Keratinocyte (primary cell): ENCODE measurements around the gene ZNF320. TPM values are rescaled to one million over a fixed set of nuclear protein-coding genes. Genes with fewer than 3 reads are reported as not detected.
A peak's percentile ranks its signal among the peaks of the same experiment; 100 is the strongest.

Source experiments
- DNase-seq: peaks from one replicate; pipeline ENCODE4 v3.0.0-alpha.2; 2011; ENCODE audit warnings: low read depth, missing footprints, low spot score
- FAIRE-seq: peaks from 2 replicates; lab custom pipeline; 2011; peaks lifted over from hg19 to GRCh38; lab: Jason Lieb, UNC
- H2AFZ ChIP-seq: 2 replicates; pipeline ENCODE4 v1.6.0; 2012; ENCODE audit warnings: low read length, control low read depth, inconsistent platforms; ENCODE audit not compliant: control insufficient read depth
- H3K27ac ChIP-seq: 2 replicates; pipeline ENCODE4 v1.5.1; 2011; ENCODE audit warnings: low read length; ENCODE audit not compliant: control insufficient read depth, insufficient read depth
- H3K27me3 ChIP-seq: 3 replicates; pipeline ENCODE4 v1.6.0; 2011; ENCODE audit warnings: low read length; ENCODE audit not compliant: control insufficient read depth, insufficient read depth; ENCODE audit errors: extremely low read depth
- H3K36me3 ChIP-seq, 2 experiments: 2 replicates in 1 of 2; 3 replicates in 1 of 2; pipeline ENCODE4 v1.5.1; 2011; ENCODE audit warnings: low read length in 2 of 2, mild to moderate bottlenecking in 1 of 2; ENCODE audit not compliant: control insufficient read depth in 2 of 2, insufficient read depth in 2 of 2; ENCODE audit errors: extremely low read depth in 1 of 2
- H3K4me1 ChIP-seq: 3 replicates; pipeline ENCODE4 v1.5.1; 2011; ENCODE audit warnings: low read length; ENCODE audit not compliant: control insufficient read depth, insufficient read depth; ENCODE audit errors: extremely low read depth
- H3K4me2 ChIP-seq: 3 replicates; pipeline ENCODE4 v1.6.0; 2011; ENCODE audit warnings: low read depth, low read length; ENCODE audit not compliant: control insufficient read depth, insufficient read depth; ENCODE audit errors: extremely low read depth
- H3K4me3 ChIP-seq, 3 experiments: fragments of 200-600 bp in 1 of 3; sonication (generic) in 1 of 3; 2 replicates in 2 of 3; 3 replicates in 1 of 3; pipeline ENCODE4 v1.5.1; 2011 to 2016; ENCODE audit warnings: low read length in 3 of 3, mild to moderate bottlenecking in 3 of 3, control low read depth in 2 of 3, inconsistent platforms in 1 of 3, low read depth in 1 of 3, mixed read lengths in 1 of 3, mixed run types in 1 of 3, moderate library complexity in 1 of 3; ENCODE audit not compliant: control insufficient read depth in 2 of 3, insufficient read depth in 2 of 3; ENCODE audit errors: extremely low read depth in 1 of 3
- H3K79me2 ChIP-seq: 2 replicates; pipeline ENCODE4 v1.6.0; 2012; ENCODE audit warnings: low read length; ENCODE audit not compliant: control insufficient read depth, insufficient read depth
- H3K9ac ChIP-seq: 3 replicates; pipeline ENCODE4 v1.6.0; 2011; ENCODE audit warnings: low read length; ENCODE audit not compliant: control insufficient read depth, insufficient read depth; ENCODE audit errors: extremely low read depth
- H3K9me1 ChIP-seq: 3 replicates; pipeline ENCODE4 v1.6.0; 2011; ENCODE audit warnings: low read length; ENCODE audit not compliant: control insufficient read depth, insufficient read depth; ENCODE audit errors: extremely low read depth
- H3K9me3 ChIP-seq: 2 replicates; pipeline ENCODE4 v1.5.1; 2012; ENCODE audit warnings: low read depth, low read length; ENCODE audit not compliant: control insufficient read depth
- H4K20me1 ChIP-seq: 3 replicates; pipeline ENCODE4 v1.6.0; 2011; ENCODE audit warnings: low read length; ENCODE audit not compliant: control insufficient read depth, insufficient read depth; ENCODE audit errors: extremely low read depth
- EZH2 ChIP-seq: IDR thresholded peaks from one replicate; pipeline ENCODE4 v1.6.1; 2012; ENCODE audit warnings: inconsistent platforms, mild to moderate bottlenecking, low read length, moderate library complexity
- dilution Hi-C: fragments of 300-500 bp; cut with MboI; formaldehyde crosslinking; loops from one replicate; pipeline ENCODE4 v1.7.0; 2020; ENCODE audit warnings: low sequenced_read_pairs; ENCODE audit not compliant: extremely low pct_ligation_motif_present
- polyA plus RNA-seq, 5 experiments: library from polyadenylated mRNA; depleted of rRNA in 3 of 5; stranded (reverse) in 3 of 5; stranded (forward) in 1 of 5; unstranded in 1 of 5; fragments of >200 nt; gene quantifications; 1 replicate in 1 of 5; 2 replicates in 3 of 5; 3 replicates in 1 of 5; pipeline versions ENCODE4 v1.2.1 to v1.2.3, GENCODE V29; 2011 to 2012; ENCODE audit warnings: missing spikeins in 2 of 5, low read depth in 1 of 5, low replicate concordance in 1 of 5
- TF ChIP-seq, protein P1 (sequence below), 3 experiments: IDR thresholded peaks in 1 of 3; conservative IDR thresholded peaks in 1 of 3; optimal IDR thresholded peaks in 1 of 3; 2 replicates in 2 of 3; 3 replicates in 1 of 3; pipeline versions ENCODE3 to v1.5.1; 2011; ENCODE audit warnings: low read length in 3 of 3, mild to moderate bottlenecking in 3 of 3, moderate library complexity in 2 of 3, control low read depth in 1 of 3, inconsistent platforms in 1 of 3; ENCODE audit not compliant: insufficient read depth in 2 of 3; ENCODE audit errors: extremely low read depth in 1 of 3

Gene ZNF320
- polyA plus RNA-seq, 1 donor (not counting 4 experiments of a cell fraction or from before 2014, with no cell fraction given) = 12.5 TPM

DNA sequence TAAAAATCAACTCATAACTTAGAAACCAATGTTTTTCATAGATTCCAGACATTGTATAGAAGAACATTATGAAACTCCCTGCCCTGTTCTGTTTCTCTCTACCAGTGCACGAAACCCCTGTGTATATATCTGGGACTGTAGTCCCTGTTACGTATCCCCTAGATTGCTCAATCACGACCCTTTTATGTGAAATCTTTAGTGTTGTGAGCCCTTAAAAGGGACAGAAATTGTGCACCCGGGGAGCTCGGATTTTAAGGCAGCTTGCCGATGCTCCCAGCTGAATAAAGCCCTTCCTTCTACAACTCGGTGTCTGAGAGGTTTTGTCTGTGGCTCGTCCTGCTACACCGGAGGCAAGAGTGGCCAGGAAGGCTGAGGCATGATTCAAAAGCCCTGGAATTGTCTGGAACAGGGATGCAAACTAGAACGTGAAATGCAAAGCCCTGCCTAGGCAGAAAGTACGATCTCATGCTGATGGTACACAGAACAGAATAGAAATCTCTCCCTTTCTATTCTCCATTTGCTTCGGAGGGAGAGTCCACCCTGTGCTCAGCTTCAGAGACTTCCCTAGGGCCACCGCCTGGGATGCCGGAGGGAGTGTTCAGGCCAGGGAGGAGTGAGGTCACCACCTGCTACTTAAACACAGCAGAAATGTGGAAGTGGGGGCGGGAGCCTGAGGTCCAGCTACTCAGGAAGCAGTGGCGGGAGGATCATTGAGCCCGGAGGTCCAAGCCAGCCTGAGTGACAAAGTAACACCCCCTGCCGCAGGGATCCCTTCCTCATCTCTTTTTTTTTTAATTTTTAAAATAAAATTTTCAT is 26.6 kb upstream of the ZNF320 start:
- Histone ChIP-seq H3K36me3 (peaks cover 0 to 2% of the 10 kb centered on the region in 2 experiments), H2AFZ (peak overlapping the region; percentile 54), H3K9ac (peak overlapping the region; percentile 92), H3K4me3 (peak overlapping the region; percentile 51 to 85 (median 61)), H3K27me3 (no peaks in the 10 kb centered on the region), H3K4me2 (peak overlapping the region; percentile 71), H3K9me3 (no peaks in the 10 kb centered on the region), H3K27ac (peak overlapping the region; percentile 95), H4K20me1 (no peaks in the 10 kb centered on the region), H3K79me2 (peaks cover 2% of the 10 kb centered on the region), H3K4me1 (peaks cover 16% of the 10 kb centered on the region), H3K9me1 (no peaks in the 10 kb centered on the region)
- DNase-seq (no peak), FAIRE-seq (no peak)
- TF ChIP-seq, protein P1, sequence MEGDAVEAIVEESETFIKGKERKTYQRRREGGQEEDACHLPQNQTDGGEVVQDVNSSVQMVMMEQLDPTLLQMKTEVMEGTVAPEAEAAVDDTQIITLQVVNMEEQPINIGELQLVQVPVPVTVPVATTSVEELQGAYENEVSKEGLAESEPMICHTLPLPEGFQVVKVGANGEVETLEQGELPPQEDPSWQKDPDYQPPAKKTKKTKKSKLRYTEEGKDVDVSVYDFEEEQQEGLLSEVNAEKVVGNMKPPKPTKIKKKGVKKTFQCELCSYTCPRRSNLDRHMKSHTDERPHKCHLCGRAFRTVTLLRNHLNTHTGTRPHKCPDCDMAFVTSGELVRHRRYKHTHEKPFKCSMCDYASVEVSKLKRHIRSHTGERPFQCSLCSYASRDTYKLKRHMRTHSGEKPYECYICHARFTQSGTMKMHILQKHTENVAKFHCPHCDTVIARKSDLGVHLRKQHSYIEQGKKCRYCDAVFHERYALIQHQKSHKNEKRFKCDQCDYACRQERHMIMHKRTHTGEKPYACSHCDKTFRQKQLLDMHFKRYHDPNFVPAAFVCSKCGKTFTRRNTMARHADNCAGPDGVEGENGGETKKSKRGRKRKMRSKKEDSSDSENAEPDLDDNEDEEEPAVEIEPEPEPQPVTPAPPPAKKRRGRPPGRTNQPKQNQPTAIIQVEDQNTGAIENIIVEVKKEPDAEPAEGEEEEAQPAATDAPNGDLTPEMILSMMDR (optimal IDR thresholded peaks at IDR 0.05 in 1 of 3, IDR thresholded peaks at IDR 0.05 in 1 of 3, conservative IDR thresholded peaks at IDR 0.05 in 1 of 3; ENCODE audit: extremely low read depth in 1 of 3, insufficient read depth in 2 of 3, low read length in 3 of 3) = no peak
- TF ChIP-seq EZH2 = no peak
- dilution Hi-C loops = no loop called here

DNA sequence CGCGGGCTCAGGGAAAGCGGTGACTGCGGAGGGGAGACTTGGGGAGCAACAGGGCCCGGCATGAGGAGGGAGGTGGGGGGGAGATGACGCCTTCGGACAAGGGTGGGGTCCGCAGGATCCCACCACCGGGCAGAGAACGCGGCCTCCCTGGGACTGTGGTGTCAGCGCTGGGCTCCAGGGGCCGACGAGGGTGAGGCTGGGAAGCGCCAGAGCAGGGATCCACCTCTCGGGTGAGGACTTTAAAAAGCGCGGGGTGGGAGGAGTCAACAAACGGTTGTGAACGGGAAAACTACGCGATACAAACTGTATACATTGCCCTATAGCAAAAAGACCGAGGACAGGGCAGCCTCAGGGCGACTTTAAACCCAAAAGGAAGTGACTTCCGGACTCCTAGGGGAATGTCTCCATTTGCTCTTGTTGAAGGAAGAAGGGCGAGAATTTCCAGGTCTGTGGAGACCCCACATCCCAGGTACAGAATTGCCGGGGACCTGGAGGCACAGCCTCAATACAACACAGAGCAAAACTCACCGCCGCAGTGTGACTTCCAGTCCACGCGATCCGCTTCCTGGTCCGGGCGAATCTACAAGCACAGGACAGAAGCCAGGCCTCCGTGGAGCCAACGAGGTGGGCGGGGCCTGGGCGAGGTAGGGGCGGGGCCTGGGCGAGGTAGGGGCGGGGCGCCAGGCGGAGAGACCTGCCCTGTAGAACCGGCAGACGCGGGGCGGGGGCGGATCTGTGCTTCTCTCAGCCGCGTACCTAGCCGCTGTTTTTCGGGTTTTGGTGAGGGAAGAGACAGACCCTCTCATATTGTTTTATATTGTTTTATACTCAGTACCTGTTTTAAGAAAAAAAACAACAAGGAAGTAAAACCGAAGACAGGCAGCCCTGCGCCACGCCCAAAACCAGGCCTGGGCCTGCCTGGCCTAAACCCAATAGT is 25.7 kb upstream of the ZNF320 start, which contains the start of gene ZNF888:
ZNF888 (minus strand) TSS at position 588 of the 937 bp plus-strand sequence. CDS start 5,555 bp downstream, outside the sequence.
- Histone ChIP-seq H3K9me3 (no peaks in the 10 kb centered on the region), H3K4me1 (peaks cover 16% of the 10 kb centered on the region), H3K36me3 (no peaks in the 10 kb centered on the region), H2AFZ (peak within 1 kb of the TSS; percentile 99), H4K20me1 (no peaks in the 10 kb centered on the region), H3K4me3 (peak within 1 kb of the TSS; percentile 61 to 97 (median 85)), H3K79me2 (peaks cover 2% of the 10 kb centered on the region), H3K9ac (peak within 1 kb of the TSS; percentile 92), H3K4me2 (peak within 1 kb of the TSS; percentile 93), H3K27ac (peak within 1 kb of the TSS; percentile 95), H3K27me3 (no peaks in the 10 kb centered on the region), H3K9me1 (no peaks in the 10 kb centered on the region)
- dilution Hi-C loops = no loop called here
- TF ChIP-seq, protein P1 (optimal IDR thresholded peaks at IDR 0.05 in 1 of 3, IDR thresholded peaks at IDR 0.05 in 1 of 3, conservative IDR thresholded peaks at IDR 0.05 in 1 of 3; ENCODE audit: extremely low read depth in 1 of 3, insufficient read depth in 2 of 3, low read length in 3 of 3) = no peak
- no peak for TF ChIP-seq EZH2
- DNase-seq = peak; percentile 28
- FAIRE-seq = no peak
